ENCODE results near the gene KDM5B. TPM values are rescaled to one million over a fixed set of nuclear protein-coding genes. Genes with fewer than 3 reads are reported as not detected.

The KDM5B gene
- total and polyA plus RNA-seq, 9 of the 15 experiments (the other 6 are each of a cell fraction or from before 2014, with no cell fraction given), result 15.4 to 90.6 (median 57.1) TPM

GRCh38 chr1:202807926-202808757 is at the start of gene KDM5B (continued):
- TF ChIP-seq THRA (IDR thresholded peaks at IDR 0.05) (no peak), ZSCAN32 (CRISPR knock-in tag; IDR thresholded peaks at IDR 0.05) (no peak), PRPF4 (IDR thresholded peaks at IDR 0.05; ENCODE audit: insufficient read depth, low read depth, low read length, poor library complexity, severe bottlenecking) (peak; percentile 55), FUS (optimal IDR thresholded peaks at IDR 0.05; ENCODE audit: low read depth, low read length) (no peak), NFE2L1 (tag; IDR thresholded peaks at IDR 0.05; ENCODE audit: borderline replicate concordance, low read depth) (no peak), ZNF124 (CRISPR knock-in tag; IDR thresholded peaks at IDR 0.05) (no peak), ZBTB8A (IDR thresholded peaks at IDR 0.05; ENCODE audit: partially characterized antibody) (no peak), ATF4 (CRISPR knock-in tag; IDR thresholded peaks at IDR 0.05) (no peak; the same call in 1 of the 2 replicates), XRCC4 (IDR thresholded peaks at IDR 0.05; ENCODE audit: extremely low read depth, insufficient read depth, insufficient read length) (no peak), AFF4 (CRISPR knock-in tag; IDR thresholded peaks at IDR 0.05) (peak; percentile 92), SRSF3 (IDR thresholded peaks at IDR 0.05; ENCODE audit: insufficient read depth, low read length) (no peak), ZFP36 (IDR thresholded peaks at IDR 0.05; ENCODE audit: low read depth, low read length, partially characterized antibody) (no peak), ZNF121 (CRISPR knock-in tag; conservative IDR thresholded peaks at IDR 0.05) (no peak), XRCC3 (IDR thresholded peaks at IDR 0.05) (no peak), ESRRB (CRISPR knock-in tag; IDR thresholded peaks at IDR 0.05; ENCODE audit: borderline replicate concordance) (no peak), BRF2 (IDR thresholded peaks at IDR 0.05; ENCODE audit: borderline replicate concordance, insufficient read depth, insufficient read length) (no peak), ZBTB26 (CRISPR knock-in tag; IDR thresholded peaks at IDR 0.05) (no peak), GTF2F1 (IDR thresholded peaks at IDR 0.05; ENCODE audit: low read depth, low read length) (0 out of 2 replicates have a peak, but pooled peaks have one; percentile 38), KLF6 (CRISPR knock-in tag; IDR thresholded peaks at IDR 0.05; ENCODE audit: borderline replicate concordance) (no peak)

Data from K562 (cell line).